A204.1 (cell line): ENCODE results near the gene OAS1.

Experiments
- FAIRE-seq: peaks from 2 replicates; lab custom pipeline; 2012; peaks lifted over from hg19 to GRCh38; lab: Jason Lieb, UNC

Gene OAS1

DNA sequence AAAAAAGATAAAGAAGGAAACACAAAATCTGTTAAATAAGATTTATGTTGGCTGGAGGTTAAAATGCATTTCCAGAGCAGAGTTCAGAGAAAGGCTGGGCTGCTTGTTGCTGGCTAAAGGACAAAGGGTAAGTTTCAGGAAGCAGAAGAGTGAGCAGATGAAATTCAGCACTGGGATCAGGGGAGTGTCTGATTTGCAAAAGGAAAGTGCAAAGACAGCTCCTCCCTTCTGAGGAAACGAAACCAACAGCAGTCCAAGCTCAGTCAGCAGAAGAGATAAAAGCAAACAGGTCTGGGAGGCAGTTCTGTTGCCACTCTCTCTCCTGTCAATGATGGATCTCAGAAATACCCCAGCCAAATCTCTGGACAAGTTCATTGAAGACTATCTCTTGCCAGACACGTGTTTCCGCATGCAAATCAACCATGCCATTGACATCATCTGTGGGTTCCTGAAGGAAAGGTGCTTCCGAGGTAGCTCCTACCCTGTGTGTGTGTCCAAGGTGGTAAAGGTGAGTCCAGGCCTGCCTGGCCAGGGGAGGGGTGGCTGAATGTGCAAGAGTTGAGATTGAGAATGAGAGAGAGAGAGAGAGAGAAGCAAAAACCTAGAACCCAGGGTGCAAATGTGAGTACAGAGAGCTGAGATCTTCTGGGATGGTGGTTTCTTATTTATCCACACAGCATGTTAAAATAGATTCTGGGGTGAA, at the start of gene OAS1:
Gene OAS1 (plus strand): TSS at position 251 of the 703 bp plus-strand sequence. CDS start 78 bp downstream, at position 329.
- no peak for FAIRE-seq

DNA sequence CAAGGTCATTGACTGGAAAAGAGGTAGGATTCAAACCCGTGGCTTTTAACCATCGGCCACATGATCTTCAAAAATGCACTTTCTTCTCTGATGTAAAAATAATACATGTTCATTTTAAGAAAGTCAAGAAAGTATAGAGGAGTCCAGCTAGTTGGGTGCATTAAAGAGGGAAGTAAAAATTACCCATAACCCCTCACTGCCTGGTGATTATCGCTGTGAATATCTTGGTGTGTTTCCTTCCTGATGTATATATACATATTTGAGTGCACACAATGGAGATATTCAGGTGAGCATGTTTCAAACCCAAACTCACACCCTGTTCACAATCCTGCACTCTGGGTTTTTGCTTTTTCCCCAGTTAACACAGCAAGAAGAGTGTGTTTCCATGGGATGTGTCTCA, 47.5 kb upstream of the OAS1 start:
- FAIRE-seq = no peak

DNA sequence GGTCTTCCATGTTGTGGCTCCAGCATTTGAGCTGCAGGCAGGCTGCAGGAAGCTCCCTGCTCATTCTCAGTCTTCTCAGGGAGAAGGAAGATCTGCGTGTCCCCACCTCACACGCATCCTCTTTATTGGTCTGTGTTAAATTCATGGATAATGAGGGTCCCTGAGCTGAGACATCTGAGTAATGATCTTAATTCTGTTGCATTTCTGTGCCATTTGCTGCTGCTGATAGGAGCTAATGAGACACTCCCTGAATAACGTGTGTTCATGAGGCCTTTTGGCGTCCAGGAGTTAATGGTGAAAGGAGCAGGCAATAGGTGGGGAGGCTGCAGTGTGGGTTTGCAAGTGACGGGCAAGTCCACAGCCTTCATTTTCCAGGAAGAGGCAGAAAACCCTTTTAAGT, 46.6 kb upstream of the OAS1 start:
- no peak for FAIRE-seq

DNA sequence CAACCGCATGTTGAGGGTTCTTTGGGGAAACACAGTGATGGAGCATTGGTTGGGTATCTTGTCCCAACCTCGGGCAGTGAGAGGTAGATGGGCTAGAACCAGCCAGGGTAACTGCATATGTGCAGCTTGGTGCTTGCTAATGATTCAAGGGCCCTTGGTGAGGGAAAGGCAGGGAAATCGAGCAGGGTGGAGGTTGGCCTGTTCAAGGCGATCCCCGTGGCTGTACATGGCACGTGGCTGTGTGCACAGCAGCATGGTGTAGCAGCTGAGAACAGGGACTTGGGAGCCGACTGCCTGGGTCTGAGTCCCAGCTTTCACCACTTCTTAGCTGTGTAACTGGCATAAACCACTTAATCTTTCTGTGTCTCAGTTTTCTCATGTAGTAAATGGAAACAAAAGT, 45.5 kb upstream of the OAS1 start:
- no peak for FAIRE-seq

DNA sequence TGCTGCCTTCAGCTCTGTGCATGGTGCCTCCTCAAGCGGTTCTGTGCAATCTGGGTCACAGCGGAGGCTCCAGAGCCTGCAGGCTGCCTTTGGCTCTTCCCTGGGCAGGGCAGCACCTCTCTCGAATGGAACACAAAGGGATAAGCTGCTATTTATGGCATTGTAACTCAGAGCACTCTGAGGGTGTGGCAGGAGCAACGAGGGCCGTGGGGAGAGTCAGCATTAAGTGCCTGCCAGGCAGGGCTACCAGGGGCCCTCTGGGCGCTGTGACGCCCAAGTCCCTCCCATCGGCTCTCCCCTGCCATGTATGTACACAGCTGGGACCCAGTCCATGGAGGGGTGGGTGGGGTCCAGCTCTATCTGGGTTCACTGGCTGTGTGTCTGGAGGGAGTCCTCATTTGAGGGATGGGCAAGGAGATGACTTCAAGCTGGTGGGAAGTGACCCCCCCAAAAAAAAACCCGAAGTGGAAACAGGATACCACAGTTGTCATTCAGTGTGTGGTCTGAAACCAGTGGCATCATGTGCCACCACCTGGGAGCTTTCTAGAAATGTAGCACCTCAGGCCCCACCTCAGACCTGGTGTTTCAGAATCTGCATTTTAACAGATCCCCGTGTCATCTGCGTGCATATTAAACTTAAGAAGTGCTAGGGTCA, 44.0 kb upstream of the OAS1 start:
- no peak for FAIRE-seq

DNA sequence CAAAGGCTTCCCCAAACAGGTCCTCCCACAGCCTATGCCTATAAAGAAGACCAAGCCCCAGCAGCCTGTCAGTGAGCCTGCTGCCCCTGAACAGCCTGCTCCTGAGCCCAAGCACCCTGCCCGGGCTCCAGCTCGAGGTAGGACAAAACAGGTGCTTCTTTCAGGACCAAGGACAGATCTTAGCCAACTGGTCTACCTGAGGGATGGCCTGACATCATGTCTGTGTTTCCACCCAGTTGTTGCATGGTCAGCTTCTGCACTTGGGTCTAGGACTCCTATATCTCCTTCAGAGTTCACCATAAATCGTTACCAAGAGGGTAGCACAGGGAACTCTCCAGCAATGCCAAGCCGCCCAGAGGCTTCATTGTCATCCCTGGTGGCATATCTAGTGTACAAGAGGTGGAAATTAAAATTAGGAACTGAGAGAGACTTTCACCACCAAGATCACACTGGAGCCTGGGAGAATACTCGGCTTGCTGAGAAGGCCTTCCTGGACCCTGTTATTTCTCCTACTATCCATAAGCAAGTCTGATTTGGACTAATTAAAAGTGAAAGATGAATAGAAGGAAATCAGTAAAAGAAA, 38.2 kb upstream of the OAS1 start:
- FAIRE-seq = no peak

DNA sequence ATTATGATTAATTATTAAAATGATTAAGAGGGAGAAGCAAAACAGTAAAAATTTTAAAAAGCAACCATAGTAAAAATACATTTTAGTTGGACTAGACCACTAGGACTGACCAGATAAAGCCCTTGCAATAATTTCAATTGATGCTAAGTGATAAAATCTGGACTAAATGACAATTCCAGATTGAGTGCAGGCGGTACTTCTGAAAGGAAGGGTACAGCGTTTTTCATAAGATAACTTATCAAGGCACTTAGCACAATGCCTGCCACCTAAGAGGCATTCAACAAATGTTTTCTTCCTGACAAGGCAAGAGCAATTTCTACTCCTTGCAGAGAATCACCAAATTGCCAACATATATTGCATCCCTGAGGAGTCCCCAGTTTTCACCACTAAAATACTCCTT, 37.7 kb upstream of the OAS1 start:
- no peak for FAIRE-seq

DNA sequence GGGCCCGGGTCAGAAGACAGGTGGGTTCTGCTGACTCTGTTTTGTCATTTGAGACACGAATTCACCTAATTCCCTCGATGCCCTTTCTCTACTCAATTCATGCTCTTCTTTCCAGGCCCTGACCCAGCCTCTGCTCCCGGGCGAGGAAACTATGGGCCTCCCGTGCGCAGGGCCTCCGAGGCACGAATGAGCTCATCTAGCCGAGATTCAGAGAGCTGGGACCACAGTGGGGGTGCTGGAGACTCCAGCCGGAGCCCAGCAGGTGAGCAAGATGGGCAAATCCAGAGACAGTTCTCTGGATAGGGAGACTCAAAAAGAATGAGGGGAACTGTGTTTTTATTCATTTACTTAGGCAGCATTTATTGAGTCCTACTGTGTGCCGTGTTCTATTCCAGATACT, 37.0 kb upstream of the OAS1 start:
- no peak for FAIRE-seq

DNA sequence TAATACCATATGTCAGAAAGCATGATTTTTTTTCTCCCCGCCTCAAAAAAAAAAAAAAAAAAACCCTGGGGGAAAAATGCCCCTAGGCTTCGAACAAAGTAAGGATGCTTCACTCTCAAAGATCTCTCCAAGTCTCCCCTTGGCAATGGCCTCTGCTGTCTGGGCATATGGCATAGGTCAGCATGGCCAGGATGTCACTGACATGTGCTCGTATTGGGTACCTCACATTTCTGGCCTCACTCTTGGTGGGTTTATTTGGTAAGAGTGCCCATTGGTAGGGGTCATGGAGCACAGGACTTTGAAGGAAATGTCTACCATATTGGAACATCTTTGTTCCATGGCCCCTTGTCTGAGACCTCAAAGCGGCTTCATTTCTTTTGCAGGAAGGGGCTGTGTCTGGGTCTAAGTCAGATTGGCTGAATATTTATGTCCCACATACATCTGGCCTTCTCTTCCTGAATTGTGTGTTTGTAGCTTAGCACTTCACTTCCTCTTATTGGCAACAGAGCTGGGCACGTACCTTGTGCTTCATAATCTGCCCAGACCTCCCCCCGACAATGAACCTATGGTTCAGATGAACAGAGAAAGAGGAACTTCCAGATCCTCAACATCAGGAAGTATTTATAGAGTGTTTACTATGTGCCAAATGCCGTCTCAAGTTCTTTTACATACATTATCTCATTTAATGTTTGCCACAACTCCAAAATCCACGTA, 36.3 kb upstream of the OAS1 start:
- FAIRE-seq = no peak

DNA sequence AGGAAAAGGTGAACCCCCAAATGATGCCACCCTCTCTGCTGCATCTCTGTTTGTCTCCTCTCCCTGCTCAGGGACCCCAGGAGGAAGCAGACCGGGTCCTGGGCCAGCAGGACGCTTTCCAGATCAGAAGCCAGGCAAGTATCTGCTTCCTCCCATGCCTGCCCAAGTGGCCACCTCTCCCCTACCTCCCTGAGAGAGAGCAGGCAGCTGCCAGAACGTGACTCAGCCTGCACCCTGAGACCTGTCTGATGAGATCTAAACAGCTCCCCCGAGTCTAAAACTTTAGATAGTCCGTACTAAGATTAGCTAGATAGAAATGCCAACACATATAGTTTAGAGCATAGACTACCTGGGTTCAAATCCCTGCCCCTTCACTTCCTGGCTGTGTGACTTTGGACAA, 31.2 kb upstream of the OAS1 start:
- no peak for FAIRE-seq

DNA sequence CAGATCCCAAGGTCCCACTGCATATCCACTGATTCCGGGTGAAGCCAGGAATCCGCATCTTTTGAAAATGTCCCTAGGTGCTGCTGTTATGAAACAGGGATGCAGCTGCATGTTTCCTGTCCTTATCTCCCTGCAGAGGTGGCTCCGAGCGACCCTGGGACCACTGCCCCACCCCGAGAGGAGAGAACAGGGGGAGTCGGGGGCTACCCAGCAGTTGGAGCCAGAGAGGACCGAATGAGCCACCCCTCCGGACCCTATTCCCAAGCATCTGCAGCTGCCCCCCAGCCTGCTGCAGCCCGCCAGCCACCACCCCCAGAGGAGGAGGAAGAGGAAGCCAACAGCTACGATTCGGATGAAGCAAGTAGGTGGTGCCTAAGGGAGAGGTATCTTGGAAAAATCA, 30.3 kb upstream of the OAS1 start:
- no peak for FAIRE-seq

DNA sequence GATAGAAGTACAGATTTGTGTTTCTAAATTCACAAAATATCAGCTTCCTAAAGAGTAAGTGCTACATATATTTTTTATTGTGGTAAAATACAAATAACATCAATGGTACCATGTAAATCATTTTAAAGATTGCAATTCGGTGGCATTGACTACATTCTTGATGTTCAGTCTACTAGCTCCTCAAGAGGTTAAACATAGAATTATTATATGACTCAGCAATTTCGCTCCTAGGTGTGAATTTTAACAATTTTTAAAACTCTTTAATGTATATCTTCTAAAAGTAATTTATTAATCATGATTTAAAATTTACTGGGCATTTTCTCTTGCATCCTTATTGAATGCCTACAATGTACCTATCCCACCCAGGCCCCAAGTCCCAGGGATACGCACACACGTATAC, 29.8 kb upstream of the OAS1 start:
- no peak for FAIRE-seq

DNA sequence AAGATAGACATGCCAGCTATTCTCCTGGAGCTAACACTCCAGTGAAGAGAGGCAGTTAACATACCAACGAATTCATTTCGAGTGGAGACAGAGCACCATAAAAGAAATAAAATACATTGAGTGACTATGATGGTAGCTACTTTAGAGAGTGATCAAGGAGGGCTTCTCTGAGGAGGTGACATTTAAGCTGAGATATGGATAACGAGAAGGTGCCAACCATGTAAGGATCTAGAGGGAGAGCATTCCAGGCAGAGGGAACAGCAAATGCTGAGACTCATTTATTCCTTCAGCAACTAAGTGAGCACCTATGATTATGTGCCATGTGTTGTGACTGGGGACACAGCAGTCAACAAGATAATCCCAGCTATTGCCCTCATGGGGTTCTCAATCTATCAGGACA, 28.3 kb upstream of the OAS1 start:
- FAIRE-seq = no peak

DNA sequence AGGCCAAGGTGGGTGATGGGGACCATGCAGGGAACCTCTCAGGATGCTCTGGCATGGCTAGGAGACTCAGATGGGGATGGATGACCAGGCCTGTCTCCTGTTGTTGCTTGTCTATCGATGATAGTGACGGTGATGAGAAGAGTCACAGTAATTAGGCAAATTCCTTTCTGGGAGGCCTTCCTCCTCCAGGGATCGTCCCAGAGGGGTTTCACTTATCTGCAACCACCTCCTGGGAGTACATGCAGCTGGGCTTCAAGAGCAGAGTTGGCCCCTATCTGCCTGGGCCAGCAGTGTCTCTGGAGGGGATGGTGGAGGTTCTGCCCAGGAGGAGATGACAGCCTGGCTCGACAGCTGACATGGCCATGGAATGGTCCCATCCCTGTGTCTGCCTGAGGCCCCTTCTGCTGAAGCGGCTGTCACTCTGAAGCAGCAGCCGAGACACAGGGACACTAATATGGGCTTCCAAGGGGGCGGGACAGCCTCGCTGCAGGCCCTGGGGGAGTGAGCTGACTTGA, 27.5 kb upstream of the OAS1 start:
- FAIRE-seq = no peak

DNA sequence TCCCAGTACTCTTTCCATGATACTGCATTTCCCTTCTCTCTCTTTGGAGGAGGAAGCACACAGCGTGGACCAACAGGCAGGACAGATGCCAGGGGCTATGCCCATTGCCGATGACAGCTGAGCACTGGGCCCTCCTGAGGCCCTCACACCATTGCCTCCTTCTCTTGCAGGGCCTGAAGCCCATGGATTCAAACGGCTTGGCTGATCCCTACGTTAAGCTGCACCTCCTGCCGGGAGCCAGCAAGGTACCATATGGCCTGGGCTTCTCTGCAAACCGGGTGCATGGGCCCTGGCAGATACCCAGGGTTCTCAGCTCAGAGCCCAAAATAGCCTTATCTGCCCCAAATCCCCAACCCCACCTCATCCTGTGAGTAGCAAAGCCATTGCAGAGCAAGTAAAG, 25.2 kb upstream of the OAS1 start:
- FAIRE-seq = no peak

DNA sequence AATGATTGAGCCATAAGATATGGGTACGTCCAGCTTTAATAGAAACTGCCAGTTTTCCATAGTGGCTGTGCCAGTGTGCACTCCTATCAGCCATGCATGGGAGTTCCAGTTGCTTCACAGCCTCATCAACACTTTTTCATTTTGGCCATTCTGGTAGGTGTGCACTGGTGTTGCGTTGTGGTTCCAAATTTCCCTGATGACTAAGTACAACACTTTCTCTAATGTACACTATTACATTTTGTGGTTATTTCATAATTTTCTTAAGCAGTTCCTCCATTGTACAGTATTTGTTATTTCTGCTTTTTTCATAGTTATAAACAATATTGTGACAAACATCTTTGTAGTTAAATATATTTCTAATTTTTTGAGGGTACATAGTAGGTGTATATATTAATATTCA, 21.5 kb upstream of the OAS1 start:
- FAIRE-seq = peak; percentile 11

DNA sequence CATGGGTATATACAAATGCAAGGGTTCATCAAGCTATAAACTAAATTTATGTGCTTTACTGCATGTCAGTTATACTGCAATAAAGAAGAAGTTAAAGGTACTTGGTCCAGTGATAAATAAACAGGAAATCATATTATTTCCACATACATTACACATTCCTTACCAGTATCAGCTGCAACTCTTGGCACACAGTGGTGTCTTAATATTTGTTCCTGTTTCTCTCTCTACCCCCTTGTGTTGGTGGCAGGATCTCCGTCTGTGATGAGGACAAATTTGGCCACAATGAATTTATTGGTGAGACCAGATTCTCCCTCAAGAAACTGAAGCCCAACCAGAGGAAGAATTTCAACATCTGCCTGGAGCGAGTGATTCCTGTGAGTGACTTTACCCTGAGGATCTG, 19.2 kb upstream of the OAS1 start:
- no peak for FAIRE-seq

DNA sequence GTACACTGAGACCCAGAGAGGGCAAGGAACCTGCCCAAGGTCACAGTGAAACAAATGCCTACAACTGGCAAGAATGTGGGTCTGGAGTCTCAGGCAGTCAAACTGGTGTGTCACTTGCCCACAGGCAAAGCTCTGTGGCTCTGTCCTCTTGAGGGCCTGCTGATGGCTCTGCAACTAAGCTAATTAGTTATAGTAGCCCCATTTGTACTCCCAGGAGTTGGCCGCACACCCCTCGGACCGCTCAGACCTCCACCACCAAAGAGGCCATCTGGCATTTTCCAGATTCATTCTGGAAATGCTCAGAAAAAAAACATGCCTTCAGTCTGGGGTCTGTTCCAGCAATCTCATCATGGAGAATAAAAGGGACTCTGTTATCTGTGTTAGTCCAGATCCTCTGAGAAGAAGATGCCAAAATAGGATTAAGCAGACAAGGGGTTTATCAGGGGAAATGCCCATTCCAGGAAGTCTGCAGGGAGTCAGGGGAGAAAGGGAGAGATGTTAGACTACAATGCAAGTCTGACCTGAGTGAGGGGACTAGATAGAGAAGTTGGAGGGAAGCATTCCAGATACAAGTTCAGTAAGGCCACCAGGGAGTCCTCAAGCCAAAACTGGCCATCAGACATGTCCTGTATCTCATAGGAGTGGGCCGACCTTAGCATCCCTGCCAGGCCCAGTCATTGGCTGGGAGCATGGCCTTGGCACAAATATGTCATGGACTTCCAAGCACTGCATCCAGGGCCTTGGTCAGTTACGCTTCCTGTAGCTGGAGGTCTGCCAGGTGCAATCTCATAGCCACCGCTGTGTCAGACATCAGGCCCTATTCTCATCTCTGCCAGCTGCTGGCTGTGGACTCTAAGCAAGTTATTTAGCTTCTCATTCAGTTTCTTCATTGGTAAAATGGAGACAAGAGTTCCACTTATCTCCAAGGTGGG, 15.4 kb upstream of the OAS1 start:
- no peak for FAIRE-seq

DNA sequence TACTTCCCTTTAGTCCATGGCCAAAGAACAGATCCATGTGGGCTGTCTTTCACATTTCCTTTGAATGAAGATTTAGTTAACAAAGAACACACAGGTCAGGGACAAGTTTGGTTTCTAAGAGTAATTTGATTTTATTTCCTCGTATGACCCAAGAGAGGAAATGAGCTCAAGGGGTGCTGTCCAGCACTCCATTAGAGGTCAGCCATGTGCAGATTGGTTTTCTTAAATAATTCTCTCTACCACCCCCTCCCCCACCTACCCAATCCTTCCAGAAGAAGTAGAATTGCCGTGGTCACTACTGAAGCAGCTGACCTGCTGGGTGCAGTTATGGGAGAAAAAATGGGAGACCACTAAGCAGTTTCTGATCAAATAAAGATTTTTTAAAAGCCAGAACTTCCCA, 13.9 kb upstream of the OAS1 start:
- FAIRE-seq = no peak

DNA sequence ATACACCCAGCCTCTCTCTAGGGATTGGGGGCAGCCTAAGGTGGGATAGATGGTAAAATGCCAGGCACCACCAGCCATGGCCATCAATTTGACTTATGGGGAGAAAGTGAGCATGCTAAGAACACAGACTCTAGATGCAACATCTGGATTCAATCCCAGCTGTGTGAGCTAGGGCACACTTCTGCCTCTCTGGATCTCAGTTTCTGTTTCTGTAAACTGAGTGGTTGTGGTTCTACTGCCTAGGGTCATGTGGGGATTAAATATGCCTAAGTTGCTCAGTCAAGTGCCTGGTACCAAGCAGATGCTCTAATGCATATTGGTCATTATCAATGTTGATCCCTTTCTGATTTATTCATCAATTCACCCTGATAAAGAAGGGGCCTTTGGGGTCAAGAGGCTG, 12.6 kb upstream of the OAS1 start:
- FAIRE-seq = no peak

DNA sequence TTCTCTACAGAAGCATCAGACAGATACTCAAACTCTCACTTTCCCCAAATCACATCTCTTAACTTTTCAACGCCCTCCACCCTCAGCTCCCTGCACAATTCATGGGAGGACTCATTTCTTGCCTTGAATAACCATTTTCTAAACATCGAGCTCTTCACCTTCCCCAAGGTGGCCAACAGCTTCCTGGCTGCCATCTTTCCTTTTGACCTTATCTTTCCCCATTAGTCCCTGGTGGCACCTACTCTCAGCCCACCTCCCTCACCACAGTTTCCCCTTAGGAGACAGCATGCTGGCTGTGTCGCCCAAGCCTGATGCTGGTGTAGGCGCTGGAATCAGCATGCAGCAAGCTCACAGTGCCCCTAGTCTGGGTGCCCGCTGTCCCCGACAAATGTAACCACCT, 8.4 kb upstream of the OAS1 start:
- no peak for FAIRE-seq
